Stimulated activated CD4-positive, alpha-beta T cell treated with anti-CD3 and anti-CD28 coated beads, Interleukin-4, amount 100 ng/mL, for 4 hours (primary cell): Measurements from ENCODE around the gene SEMA3F.

Source experiments
- DNase-seq, 2 experiments: peaks; one replicate each; pipeline ENCODE4 v3.0.0-alpha.2; 2020

The SEMA3F gene

DNA sequence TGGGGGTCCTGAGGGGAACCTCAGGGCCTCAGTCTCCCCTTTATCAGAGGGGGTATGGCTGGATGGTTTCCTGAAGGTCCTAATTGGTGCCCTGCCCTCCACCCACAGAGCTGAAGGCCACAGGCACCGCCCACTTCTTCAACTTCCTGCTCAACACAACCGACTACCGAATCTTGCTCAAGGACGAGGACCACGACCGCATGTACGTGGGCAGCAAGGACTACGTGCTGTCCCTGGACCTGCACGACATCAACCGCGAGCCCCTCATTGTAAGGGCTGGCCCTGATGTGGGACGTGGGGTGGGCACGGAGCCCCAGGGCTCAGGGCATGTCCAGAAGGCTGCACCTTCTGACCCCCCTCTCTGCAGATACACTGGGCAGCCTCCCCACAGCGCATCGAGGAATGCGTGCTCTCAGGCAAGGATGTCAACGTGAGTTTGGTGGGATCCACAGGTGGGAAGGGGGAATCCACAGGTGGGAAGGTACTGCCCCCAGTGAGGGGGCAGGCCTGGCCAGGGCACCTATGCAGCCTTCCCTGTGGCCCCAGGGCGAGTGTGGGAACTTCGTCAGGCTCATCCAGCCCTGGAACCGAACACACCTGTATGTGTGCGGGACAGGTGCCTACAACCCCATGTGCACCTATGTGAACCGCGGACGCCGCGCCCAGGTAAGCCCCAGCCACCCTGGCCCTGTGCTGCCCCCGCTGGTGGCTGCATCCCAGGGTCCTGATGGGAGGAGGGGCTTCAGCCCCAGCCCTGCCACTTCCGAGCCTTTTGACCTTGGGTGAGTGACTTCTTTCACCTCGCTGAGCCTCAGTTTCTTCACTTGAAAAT lies 18.8 kb downstream of the SEMA3F start:
- no peak for DNase-seq

GRCh38 chr3:50174517-50174895 lies 19.4 kb downstream of the SEMA3F start:
- no peak for DNase-seq

DNA sequence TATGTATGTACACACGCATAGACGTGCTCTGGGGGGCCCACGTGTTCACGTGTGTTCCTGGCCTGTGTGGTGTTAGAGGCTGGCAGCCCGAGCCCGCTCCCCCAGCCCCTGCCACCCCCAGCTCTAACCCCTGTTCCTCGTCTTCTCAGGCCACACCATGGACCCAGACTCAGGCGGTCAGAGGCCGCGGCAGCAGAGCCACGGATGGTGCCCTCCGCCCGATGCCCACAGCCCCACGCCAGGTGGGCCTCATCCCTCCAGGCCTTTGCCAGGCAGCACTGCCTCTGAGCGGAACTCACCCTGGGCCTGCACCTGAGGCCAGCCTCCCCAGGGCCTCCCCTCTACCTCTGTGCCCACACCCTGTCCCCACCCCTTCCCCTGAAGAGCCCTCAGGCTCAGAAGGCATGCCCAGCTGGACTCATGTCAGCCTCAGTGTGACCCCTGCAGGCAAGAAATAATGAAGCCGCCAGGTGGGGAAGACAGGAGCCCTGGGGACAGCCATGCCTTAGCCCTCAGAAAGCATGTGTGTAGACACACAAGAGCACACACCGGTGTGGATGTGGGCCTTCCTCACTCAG lies 19.9 kb downstream of the SEMA3F start:
- DNase-seq: no peak

DNA sequence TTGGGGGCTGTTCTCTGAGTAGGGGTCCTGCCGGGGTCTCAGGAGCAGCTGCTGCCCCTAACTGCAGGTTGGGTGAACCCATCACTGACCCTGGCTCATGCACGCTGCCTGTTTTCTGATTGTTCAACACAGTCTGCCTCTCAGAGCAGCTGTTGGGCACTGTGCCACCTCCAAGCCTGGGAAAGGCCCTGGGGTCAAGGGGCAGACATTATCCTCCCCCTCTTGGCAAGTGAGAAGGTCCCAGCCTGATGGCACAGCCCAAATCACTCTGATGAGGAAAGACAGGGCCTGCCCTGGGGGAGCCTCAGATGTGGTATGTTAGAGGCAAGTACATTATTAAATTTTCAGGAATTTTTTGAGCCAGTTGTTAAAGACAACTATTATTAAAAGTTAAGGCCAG lies 22.2 kb downstream of the SEMA3F start:
- DNase-seq: no peak

DNA sequence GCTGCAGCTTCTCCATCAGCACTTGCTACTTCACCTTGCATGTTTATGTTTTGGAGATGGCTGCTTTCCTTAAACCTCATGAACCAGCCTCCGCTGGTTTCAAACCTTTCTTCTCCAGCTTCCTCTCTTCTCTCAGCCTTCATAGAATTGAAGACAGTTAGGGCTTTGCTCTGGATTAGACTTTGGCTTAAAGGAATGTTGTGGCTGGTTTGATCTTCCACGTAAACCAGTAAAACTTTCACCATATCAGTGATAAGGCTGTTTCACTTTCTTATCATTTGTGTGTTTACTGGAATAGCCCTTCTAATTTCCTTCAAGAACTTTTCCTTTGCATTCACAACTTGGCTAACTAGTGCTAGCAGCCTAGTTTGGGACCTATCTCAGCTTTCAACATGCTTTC lies 24.6 kb downstream of the SEMA3F start:
- no peak for DNase-seq

GRCh38 chr3:50181985-50182384 lies 26.9 kb downstream of the SEMA3F start:
- no peak for DNase-seq

DNA sequence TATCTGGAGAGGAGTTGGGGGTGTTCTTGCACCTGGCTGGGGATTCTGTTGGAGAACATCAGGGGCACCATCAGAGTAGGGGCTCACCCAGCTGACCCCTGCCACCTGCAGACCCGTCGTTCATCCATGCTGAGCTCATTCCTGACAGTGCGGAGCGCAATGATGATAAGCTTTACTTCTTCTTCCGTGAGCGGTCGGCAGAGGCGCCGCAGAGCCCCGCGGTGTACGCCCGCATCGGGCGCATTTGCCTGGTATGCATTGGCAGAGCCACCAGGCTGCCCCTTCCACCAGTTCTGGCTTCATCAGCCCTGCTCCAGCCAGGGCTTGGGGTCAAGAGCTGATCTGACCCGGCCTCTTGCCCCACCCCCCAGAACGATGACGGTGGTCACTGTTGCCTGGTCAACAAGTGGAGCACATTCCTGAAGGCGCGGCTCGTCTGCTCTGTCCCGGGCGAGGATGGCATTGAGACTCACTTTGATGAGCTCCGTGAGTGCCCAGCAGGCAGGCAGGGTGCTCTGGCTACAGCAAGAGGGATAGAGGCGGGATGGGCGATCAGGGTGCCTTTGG lies 27.5 kb downstream of the SEMA3F start:
- DNase-seq: no peak

- DNase-seq: no peak
These were observed 28.6 kb downstream of the SEMA3F start for GRCh38 chr3:50183755-50184154.

DNA sequence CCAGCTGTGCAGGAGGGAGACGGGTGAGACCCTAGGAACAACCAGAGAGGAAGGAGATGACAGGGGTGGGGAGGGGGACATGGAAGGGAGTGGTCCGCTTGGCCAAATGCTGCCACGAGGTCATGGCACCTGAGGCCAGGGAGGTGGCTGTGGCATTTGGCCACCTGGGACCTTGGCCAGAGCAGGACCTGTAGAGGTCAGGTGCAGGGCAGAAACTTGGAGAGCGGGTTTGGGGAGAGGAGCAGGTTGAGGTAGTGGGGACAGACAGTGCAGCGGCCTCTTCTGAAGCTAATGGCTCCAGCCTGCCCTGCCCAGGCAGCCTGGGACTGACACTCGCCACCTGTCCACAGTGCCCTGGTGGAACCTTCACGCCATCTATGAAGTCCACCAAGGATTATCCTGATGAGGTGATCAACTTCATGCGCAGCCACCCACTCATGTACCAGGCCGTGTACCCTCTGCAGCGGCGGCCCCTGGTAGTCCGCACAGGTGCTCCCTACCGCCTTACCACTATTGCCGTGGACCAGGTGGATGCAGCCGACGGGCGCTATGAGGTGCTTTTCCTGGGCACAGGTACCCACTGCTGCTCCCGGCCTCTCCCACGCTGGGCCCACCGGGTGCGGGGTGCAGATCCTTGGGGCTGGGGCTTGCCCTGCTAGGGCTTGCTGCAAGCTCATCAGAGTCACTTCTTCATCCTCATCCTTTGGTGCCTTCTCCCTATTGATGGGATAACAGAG lies 29.3 kb downstream of the SEMA3F start:
- no peak for DNase-seq

DNA sequence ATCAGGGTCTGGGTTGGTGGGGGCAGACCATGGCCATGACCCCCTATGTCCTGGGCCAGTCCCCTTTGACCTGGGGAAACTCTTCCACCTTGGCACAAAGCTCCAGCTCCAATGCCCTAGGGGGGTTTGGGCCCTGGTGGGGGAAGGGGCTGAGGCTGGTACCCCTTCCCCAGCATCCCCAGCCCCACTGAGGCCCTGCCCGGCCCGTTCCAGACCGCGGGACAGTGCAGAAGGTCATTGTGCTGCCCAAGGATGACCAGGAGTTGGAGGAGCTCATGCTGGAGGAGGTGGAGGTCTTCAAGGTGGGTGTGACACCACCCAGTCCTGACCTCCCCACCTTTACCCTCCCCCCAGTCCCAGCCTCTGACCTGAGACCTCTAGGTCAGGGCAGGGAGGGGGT lies 30.1 kb downstream of the SEMA3F start:
- no peak for DNase-seq

DNA sequence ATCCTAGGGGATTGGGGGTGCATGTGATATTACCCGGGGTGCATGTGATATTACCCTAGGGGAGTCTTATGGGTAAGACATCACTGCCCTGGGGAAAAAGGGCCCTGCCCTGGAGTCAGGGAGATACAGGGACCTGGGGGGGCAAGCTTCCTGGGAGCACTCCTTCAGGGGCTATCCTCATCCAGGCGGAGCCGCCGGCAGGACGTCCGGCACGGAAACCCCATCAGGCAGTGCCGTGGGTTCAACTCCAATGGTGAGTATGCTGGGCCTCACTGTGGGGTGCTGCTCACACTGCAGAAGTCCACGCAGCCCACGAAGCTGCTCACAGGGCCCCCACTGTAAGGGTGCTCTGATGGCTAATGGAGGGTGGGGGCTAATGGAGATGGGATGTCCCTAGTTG lies 31.0 kb downstream of the SEMA3F start:
- no peak for DNase-seq

GRCh38 chr3:50187750-50188149 lies 32.6 kb downstream of the SEMA3F start:
- no peak for DNase-seq

DNA sequence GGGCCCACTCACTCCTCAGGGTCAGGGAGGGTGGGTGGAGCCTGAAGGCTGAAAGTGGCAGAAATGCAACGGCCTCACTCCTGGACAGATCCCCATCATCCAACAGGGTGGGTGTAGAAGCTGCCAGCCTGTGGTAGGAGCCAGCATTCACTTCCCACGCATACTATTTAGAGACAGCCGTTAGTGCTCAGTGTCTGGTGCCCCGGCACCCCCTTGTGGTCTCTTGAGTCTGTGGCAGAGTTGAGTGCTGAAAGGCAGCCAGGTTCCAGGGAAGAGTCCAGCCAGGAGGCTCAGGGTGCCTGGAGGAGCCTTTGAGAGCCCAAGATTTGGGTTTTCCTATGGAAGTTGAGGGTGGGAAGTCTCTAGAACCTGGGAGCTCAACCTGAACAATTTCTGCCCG lies 34.1 kb downstream of the SEMA3F start:
- DNase-seq: peak; percentile 20 to 34

GRCh38 chr3:50189989-50190388 lies 34.9 kb downstream of the SEMA3F start:
- no peak for DNase-seq

GRCh38 chr3:50190936-50191660 lies 36.0 kb downstream of the SEMA3F start, which contains the start of gene GNAT1:
TSS of gene GNAT1 (plus strand) at chr3:50191610. CDS start at chr3:50191726, 116 bp downstream.
- DNase-seq: no peak

- DNase-seq: no peak
These were observed 37.0 kb downstream of the SEMA3F start for GRCh38 chr3:50192124-50192523.

GRCh38 chr3:50192689-50193141 lies 37.6 kb downstream of the SEMA3F start:
- peak; percentile 71 to 83 for DNase-seq

GRCh38 chr3:50193286-50193685 lies 38.2 kb downstream of the SEMA3F start:
- no peak for DNase-seq

DNA sequence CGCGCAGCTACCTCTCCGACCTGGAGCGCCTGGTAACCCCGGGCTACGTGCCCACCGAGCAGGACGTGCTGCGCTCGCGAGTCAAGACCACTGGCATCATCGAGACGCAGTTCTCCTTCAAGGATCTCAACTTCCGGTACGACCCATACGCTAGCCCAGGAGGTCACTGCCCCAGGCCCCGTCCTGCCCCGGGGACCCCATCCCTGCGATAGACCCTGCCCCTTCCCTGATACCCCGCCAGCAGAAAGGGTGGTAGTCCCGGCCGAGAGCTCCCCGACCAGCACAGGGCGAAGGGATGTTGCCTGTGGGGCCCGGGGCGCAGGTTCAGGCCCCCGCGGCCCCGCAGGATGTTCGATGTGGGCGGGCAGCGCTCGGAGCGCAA lies 38.6 kb downstream of the SEMA3F start:
- DNase-seq: no peak

GRCh38 chr3:50194128-50194902 lies 39.2 kb downstream of the SEMA3F start:
- peak; percentile 80 to 93 for DNase-seq

GRCh38 chr3:50194903-50195500 lies 39.9 kb downstream of the SEMA3F start:
- DNase-seq: peak; percentile 15 to 16
